GM18907 (cell line): Measurements from ENCODE around the gene DPAGT1.
A peak's percentile ranks its signal among the peaks of the same experiment; 100 is the strongest.
"Not testable (repeated sequence)": the region's sequence is repeated elsewhere in the genome, so short reads cannot be mapped to it uniquely, and the experiment has no call there.

Experiments
- ATAC-seq: cut with Tn5 transposase; IDR thresholded peaks from one replicate; pipeline ENCODE4 v1.9.1; 2021; ENCODE audit warnings: mild to moderate bottlenecking, moderate library complexity; ENCODE audit not compliant: unreplicated experiment

Gene DPAGT1

GRCh38 chr11:119062779-119063178, 38.9 kb downstream of the DPAGT1 start:
- ATAC-seq = no peak

DNA sequence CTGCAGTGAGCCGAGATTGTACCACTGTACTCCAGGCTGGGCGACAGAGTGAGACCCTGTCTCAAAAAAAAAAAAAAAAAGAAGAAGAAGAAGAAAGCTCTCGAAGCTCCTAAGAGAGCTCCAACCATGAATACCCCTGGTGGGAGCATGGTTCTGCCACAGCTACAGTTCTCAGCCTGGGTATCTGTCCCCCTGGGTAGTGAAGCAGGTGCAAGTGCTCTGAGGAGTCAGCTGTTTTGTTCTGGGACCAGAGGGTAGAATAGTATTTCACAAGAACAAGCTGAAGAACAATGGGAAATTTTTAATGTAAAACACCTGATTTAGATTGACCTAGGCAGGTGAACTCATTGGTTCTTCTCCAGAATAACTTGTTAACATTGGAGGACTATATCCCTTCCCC, 40.4 kb downstream of the DPAGT1 start:
- ATAC-seq = no peak

GRCh38 chr11:119059128-119059527, 42.5 kb downstream of the DPAGT1 start:
- not testable (repeated sequence) for ATAC-seq

DNA sequence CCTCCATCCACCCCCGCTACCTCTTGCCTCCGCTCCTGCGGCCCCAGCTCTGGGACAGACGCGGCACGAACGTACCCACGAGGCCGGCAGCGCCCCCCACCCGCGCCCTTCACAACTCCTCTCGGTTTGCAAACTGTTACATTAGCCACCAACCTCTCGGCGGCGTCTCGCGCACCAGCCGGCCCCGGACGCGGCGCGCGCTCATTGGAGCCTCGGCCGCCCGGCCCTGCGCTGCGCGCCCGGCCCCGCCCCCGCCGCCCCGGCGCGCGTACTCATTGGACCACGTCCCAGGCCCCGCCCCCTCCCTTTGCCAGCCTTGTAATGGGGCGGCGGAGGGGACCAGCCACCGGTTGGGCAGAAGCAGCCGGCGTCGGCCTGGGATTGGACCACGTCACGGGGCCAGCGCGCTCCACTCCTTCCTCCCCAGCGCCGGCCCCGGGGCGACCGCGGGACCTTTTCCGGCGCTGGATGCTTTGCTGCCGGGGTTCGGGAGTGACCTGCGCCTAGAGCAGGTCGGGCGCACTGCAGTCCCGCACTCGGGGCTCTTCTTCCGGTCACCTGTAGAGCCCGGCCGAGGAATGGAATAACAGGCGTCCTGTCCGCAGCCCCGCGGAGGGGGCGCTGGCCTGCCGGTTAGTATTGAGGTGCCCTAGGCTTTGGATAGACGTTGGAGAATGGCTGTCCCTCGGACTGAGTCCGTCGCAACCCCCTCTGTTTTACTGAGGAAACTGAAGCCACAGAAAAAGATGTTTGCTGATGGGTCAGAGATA, 44.5 kb downstream of the DPAGT1 start, which contains the start of gene HYOU1:
Gene HYOU1, minus strand, starts transcription at position 206 of the 770 bp plus-strand sequence. CDS start 1,045 bp downstream, outside the sequence.
- ATAC-seq = peak; percentile 87

- ATAC-seq = peak; percentile 22
These were observed 45.1 kb downstream of the DPAGT1 start for GRCh38 chr11:119056421-119056999.

DNA sequence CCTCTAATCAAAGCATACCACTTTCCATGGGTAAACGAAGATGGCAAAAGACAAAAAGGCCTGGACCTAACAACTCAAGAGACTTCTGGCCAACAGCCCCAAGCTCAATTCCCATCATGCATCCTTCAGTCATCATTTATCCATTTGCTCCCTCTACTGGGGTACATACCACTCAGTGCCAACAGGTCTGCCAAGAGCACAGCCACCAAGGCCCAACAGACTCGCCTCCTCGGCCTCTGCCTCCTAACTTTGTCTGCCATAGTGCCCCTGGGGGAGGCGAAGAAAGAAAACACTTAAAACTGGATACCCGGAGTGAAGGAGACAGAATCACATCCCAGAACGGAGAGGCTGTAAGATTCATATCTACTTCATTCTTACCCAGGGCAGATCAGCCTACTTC, 45.8 kb downstream of the DPAGT1 start:
- ATAC-seq = no peak

DNA sequence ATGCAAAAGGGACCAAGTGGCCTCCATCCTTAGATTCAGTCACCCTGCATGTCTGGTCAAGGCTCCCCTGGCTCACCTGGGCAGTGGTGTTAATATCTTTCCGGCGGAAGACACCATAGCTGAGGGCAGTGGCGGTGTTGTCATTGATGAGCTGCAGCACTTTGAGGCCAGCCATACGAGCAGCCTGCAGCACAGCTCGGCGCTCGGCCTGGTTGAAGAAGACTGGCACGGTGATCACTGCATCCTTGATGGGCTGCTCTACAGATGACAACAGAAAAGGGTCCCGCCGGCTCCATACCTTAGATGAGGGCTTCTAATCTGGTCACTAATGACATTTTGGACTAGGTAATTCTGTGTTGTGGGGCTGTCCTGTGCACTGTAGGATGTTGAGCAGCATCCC, 47.2 kb downstream of the DPAGT1 start:
- no peak for ATAC-seq

GRCh38 chr11:119052163-119052814, 49.4 kb downstream of the DPAGT1 start:
- ATAC-seq = no peak

DNA sequence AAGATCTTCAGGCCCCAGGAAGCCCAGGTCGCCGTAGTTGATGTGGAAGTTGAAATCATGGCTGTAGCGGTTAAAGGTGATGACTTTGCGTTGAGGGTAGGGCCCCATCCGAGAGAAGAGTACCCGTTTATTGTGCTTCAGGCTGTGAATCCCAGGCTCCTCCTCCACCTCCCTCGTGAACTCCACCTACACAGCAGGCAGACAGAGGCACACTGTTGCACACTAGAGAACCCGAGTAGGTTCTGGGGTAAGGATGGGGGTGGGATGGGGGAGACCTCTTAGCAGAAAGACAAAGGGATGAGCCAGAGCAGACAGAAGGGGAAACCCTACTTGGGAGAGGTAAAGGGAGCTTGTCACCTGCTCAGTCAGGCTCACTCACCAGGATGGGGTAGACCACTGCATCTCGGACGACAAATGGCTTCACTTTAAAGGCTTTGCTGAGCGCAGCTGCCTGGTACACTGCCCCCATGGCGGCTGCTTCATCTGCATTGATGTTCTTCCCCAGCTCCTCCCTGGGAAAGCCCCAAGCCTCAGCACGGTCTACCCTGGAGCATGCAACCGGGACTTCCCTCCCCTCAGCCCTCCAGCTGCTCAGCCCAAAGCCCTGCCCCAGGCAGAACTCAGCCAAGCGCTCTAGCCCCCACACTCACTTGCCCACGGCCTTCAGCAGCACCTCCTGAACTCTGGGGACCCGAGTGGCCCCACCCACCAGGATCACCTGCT, 50.1 kb downstream of the DPAGT1 start:
- ATAC-seq = peak; percentile 53

DNA sequence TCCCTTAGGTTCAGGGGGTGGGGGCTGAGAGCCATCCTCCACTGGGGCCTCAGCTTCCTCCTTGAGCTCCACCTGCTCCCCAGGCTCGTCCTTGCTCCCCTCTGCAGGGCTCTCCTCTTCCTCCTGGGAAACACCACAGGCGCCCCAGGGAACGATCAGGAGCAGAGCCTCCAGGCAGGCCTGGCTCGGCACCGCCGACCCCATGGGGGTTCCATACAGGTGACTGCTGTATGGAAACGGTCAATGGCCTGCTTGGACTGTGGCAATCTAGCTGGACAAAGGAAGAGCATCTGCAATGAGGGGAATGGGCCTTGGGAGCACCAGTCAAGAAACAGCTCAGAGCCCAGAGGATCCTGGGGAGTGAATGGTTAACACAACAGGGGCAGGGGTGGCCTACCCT, 52.6 kb downstream of the DPAGT1 start:
- no peak for ATAC-seq

DNA sequence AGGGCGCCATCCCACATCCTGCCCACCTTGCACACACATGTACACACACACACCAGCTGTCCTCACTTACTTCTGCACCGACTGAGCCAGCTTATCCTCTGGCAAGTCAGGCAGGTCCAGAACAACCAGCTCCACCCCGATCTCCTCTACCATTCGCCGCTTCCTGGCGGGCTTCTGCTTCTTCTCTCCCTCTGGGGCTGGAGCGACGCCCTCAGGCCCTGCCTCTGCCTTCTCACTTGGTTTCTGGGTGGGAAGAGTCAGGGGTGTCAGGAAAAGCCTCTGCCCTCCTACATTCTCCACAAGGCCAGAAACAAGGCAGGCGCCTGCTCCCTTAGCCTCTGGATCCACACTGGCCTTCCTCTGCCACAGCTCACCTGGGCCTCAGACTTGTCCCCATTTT, 53.0 kb downstream of the DPAGT1 start:
- ATAC-seq = no peak

GRCh38 chr11:119047205-119047604, 54.4 kb downstream of the DPAGT1 start:
- ATAC-seq = no peak
